KMS-11 (cell line): ENCODE data around the gene PUM2.

Experiments used
- H2AFZ ChIP-seq: fragments of 200-600 bp; sonication (generic); 2 replicates; pipeline ENCODE4 v1.6.1; 2016; ENCODE audit warnings: antibody characterized with exemption, mixed run types, low read depth
- H3K27ac ChIP-seq: fragments of 200-600 bp; sonication (generic); 2 replicates; pipeline ENCODE4 v1.6.1; 2016; ENCODE audit warnings: mild to moderate bottlenecking, mixed run types
- H3K27me3 ChIP-seq: fragments of 200-600 bp; sonication (generic); 2 replicates; pipeline ENCODE4 v1.6.1; 2017; ENCODE audit warnings: mild to moderate bottlenecking, low read depth, mixed run types, moderate library complexity; ENCODE audit not compliant: insufficient read depth
- H3K36me3 ChIP-seq: fragments of 200-600 bp; sonication (generic); 2 replicates; pipeline ENCODE4 v1.6.1; 2017; ENCODE audit warnings: mild to moderate bottlenecking, mixed run types; ENCODE audit not compliant: insufficient read depth
- H3K4me1 ChIP-seq: fragments of 200-600 bp; sonication (generic); 2 replicates; pipeline ENCODE4 v1.6.1; 2016; ENCODE audit warnings: mild to moderate bottlenecking, low read depth, mixed run types; ENCODE audit not compliant: poor library complexity, severe bottlenecking
- H3K4me2 ChIP-seq: fragments of 200-600 bp; sonication (generic); 2 replicates; pipeline ENCODE4 v1.7.0; 2016; ENCODE audit warnings: mild to moderate bottlenecking, mixed run types
- H3K4me3 ChIP-seq: fragments of 200-600 bp; sonication (generic); IDR thresholded peaks from 2 replicates; pipeline ENCODE4 v1.6.1; 2017; ENCODE audit warnings: low read depth, low read length, mixed read lengths; ENCODE audit not compliant: insufficient read depth
- H3K79me2 ChIP-seq: fragments of 200-600 bp; sonication (generic); 2 replicates; pipeline ENCODE4 v1.6.1; 2016; ENCODE audit warnings: low read depth, mixed run types; ENCODE audit not compliant: insufficient read depth
- H3K9ac ChIP-seq: fragments of 200-600 bp; sonication (generic); 2 replicates; pipeline ENCODE4 v1.6.1; 2016; ENCODE audit warnings: mild to moderate bottlenecking, mixed run types
- H4K20me1 ChIP-seq: fragments of 200-600 bp; sonication (generic); 2 replicates; pipeline ENCODE4 v1.6.1; 2016; ENCODE audit warnings: mild to moderate bottlenecking, mixed run types; ENCODE audit not compliant: insufficient read depth
- CTCF ChIP-seq: fragments of 200-600 bp; sonication (generic); conservative IDR thresholded peaks from 2 replicates; pipeline ENCODE4 v1.6.1; 2017; ENCODE audit warnings: low read depth, mild to moderate bottlenecking, antibody characterized with exemption, low read length, moderate library complexity, mixed read lengths

The PUM2 gene

GRCh38 chr2:20384953-20385352 is 34.3 kb upstream of the PUM2 start:
- H3K27me3 ChIP-seq: no peaks in the 10 kb centered on the region
- H3K27ac ChIP-seq: no peak overlapping the region
- H3K4me3 ChIP-seq: no peak overlapping the region
- H4K20me1 ChIP-seq: no peaks in the 10 kb centered on the region
- no peak overlapping the region for H3K4me2 ChIP-seq
- no peak for TF ChIP-seq CTCF
- H3K79me2 ChIP-seq: no peaks in the 10 kb centered on the region
- no peak overlapping the region for H2AFZ ChIP-seq
- no peaks in the 10 kb centered on the region for H3K36me3 ChIP-seq
- H3K9ac ChIP-seq: no peak overlapping the region
- H3K4me1 ChIP-seq: no peaks in the 10 kb centered on the region

- Histone ChIP-seq H2AFZ (no peak overlapping the region), H3K27ac (no peak overlapping the region), H4K20me1 (no peaks in the 10 kb centered on the region), H3K4me1 (no peaks in the 10 kb centered on the region), H3K27me3 (no peaks in the 10 kb centered on the region), H3K4me2 (no peak overlapping the region), H3K79me2 (no peaks in the 10 kb centered on the region), H3K4me3 (no peak overlapping the region), H3K36me3 (no peaks in the 10 kb centered on the region), H3K9ac (no peak overlapping the region)
- TF ChIP-seq CTCF: no peak
Measured at GRCh38 chr2:20382965-20383810, 32.5 kb upstream of the PUM2 start.

GRCh38 chr2:20381457-20381856 is 30.8 kb upstream of the PUM2 start:
- no peak overlapping the region for H3K4me2 ChIP-seq
- no peaks in the 10 kb centered on the region for H3K4me1 ChIP-seq
- H3K27me3 ChIP-seq: no peaks in the 10 kb centered on the region
- H3K36me3 ChIP-seq: no peaks in the 10 kb centered on the region
- H3K4me3 ChIP-seq: no peak overlapping the region
- no peaks in the 10 kb centered on the region for H3K79me2 ChIP-seq
- no peak overlapping the region for H3K9ac ChIP-seq
- H4K20me1 ChIP-seq: no peaks in the 10 kb centered on the region
- no peak overlapping the region for H3K27ac ChIP-seq
- TF ChIP-seq CTCF: no peak
- H2AFZ ChIP-seq: no peak overlapping the region

GRCh38 chr2:20378891-20379519 is 28.4 kb upstream of the PUM2 start:
- Histone ChIP-seq H3K27me3 (no peaks in the 10 kb centered on the region), H3K4me1 (no peaks in the 10 kb centered on the region), H3K36me3 (no peaks in the 10 kb centered on the region), H3K79me2 (no peaks in the 10 kb centered on the region), H3K9ac (no peak overlapping the region), H2AFZ (no peak overlapping the region), H3K4me3 (no peak overlapping the region), H4K20me1 (no peaks in the 10 kb centered on the region), H3K4me2 (no peak overlapping the region), H3K27ac (no peak overlapping the region)
- peak; percentile 38; the same call in 1 of the 2 replicates for TF ChIP-seq CTCF
